Peyer's patch (tissue), 4 donors: ENCODE measurements around the gene SLC23A3.

Experiments used
- CTCF ChIP-seq, 6 experiments: fragments of 450-650 bp in 4 of 6; fragments of 200-600 bp in 2 of 6; sonication (generic) in 1 of 6; IDR thresholded peaks; one replicate each; pipeline ENCODE4 v1.5.1; 2017 to 2019; ENCODE audit warnings: antibody characterized with exemption in 6 of 6, mild to moderate bottlenecking in 3 of 6, moderate library complexity in 1 of 6
- POLR2A ChIP-seq, 2 donors: fragments of 450-650 bp; IDR thresholded peaks; one replicate each; pipeline ENCODE4 v1.5.1; 2017; ENCODE audit warnings: antibody characterized with exemption in 2 of 2, mild to moderate bottlenecking in 2 of 2, moderate library complexity in 2 of 2

DNA sequence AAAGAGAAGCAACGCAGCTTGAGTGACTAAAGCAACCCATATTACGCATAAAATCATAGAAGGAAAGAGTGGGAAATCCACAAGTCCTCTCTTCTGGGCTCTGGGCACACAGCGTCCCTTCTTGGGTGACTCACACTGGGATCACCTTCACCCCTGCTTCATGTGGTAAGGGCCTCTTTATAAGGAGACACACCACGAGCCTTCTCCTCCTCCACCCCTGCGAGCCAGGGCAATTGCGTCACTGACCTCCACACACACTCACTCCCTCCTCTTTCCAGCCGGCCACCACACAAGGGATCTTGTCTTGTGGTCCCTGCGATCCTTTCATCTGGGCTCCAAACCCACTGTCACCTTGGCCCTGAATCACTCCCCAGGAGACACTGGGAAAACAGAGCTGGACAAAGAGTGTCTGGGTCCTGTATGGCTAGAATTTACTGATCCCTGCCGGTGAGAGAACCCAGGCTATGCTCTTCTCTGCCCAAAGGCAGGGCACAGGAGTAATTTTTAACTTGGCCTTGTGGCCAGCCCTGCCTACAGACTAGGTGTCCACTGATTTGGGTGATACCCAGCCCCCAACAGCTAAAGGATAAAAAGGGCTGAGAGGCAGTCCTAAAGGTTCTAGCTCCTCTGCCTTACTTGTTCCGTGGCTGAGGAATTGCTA is 44.5 kb downstream of the SLC23A3 start:
- TF ChIP-seq CTCF (IDR thresholded peaks at IDR 0.05) = no peak
- TF ChIP-seq POLR2A (IDR thresholded peaks at IDR 0.05) = peak; percentile 18 to 87
